A549 (cell line): Measurements from ENCODE around the gene NPHP3. TPM values are rescaled to one million over a fixed set of nuclear protein-coding genes. Genes with fewer than 3 reads are reported as not detected.
A peak's percentile ranks its signal among the peaks of the same experiment; 100 is the strongest.

ENCODE experiments used
- ATAC-seq, 2 experiments: fragments of 200-7000 bp in 1 of 2; fragments of >200 bp in 1 of 2; cut with Nextera tagmentation in 1 of 2; cut with Tn5 transposase in 1 of 2; 3 replicates each; pipeline versions ENCODE4 v1.8.0 to v1.9.1; 2018 to 2020; ENCODE audit warnings: mild to moderate bottlenecking in 1 of 2, moderate library complexity in 1 of 2
- CTCF ChIA-PET: fragments of 300-600 bp; sonication (Branson Sonifier 250); formaldehyde crosslinking; extraction: SDS; loops from one replicate; lab custom pipeline; 2021; ENCODE audit warnings: antibody characterized with exemption, inconsistent platforms; lab: Yijun Ruan, JAX
- POLR2A ChIA-PET: fragments of 350-600 bp; formaldehyde crosslinking; extraction: SDS; loops from one replicate; lab custom pipeline; 2021; ENCODE audit warnings: antibody characterized with exemption, inconsistent platforms; lab: Yijun Ruan, JAX
- DNase-seq, 2 experiments: peaks; one replicate each; pipeline versions ENCODE4 v3.0.0 to v3.0.0-alpha.2; 2011 to 2016; ENCODE audit warnings: low read depth in 1 of 2, low spot score in 1 of 2
- FAIRE-seq: peaks from 2 replicates; lab custom pipeline; 2011; peaks lifted over from hg19 to GRCh38; lab: Jason Lieb, UNC
- H3K27ac ChIP-seq, 2 experiments: fragments of >200 bp; sonication (Bioruptor Twin); formaldehyde crosslinking; 3 replicates each; pipeline ENCODE4 v1.5.1; 2016 to 2017
- H3K4me1 ChIP-seq: fragments of >200 bp; sonication (Bioruptor Twin); formaldehyde crosslinking; 3 replicates; pipeline ENCODE4 v1.6.1; 2016
- H3K4me2 ChIP-seq: fragments of >200 bp; sonication (Bioruptor Twin); formaldehyde crosslinking; 3 replicates; pipeline ENCODE4 v1.6.1; 2016
- H3K4me3 ChIP-seq: fragments of >200 bp; sonication (Bioruptor Twin); formaldehyde crosslinking; 3 replicates; pipeline ENCODE4 v1.5.1; 2016
- H3K9me3 ChIP-seq: fragments of >200 bp; sonication (Bioruptor Twin); formaldehyde crosslinking; 3 replicates; pipeline ENCODE4 v1.6.1; 2016
- CHD4 ChIP-seq: fragments of 200-600 bp; sonication (generic); IDR thresholded peaks from 2 replicates; pipeline ENCODE4 v1.6.1; 2016; ENCODE audit warnings: antibody characterized with exemption, mild to moderate bottlenecking, borderline replicate concordance
- EHF ChIP-seq: fragments of 250-450 bp; sonication (Bioruptor Pico); IDR thresholded peaks from 2 replicates; pipeline ENCODE4 v1.5.0; 2020; ENCODE audit warnings: mild to moderate bottlenecking
- EHMT2 ChIP-seq: fragments of 200-600 bp; sonication (generic); IDR thresholded peaks from 2 replicates; pipeline ENCODE4 v1.6.1; 2016; ENCODE audit warnings: antibody characterized with exemption, low read depth, mild to moderate bottlenecking, moderate library complexity
- ESRRA ChIP-seq: fragments of 150-350 bp; IDR thresholded peaks from 2 replicates; pipeline ENCODE4 v1.6.1; 2014; ENCODE audit warnings: mild to moderate bottlenecking, low read length, borderline replicate concordance
- HEYL ChIP-seq: fragments of 250-450 bp; sonication (Bioruptor Pico); IDR thresholded peaks from 2 replicates; pipeline ENCODE4 v1.8.0; 2021; ENCODE audit warnings: mild to moderate bottlenecking, moderate library complexity
- HOXA7 ChIP-seq: fragments of 250-450 bp; sonication (Bioruptor Pico); IDR thresholded peaks from 2 replicates; pipeline ENCODE4 v1.5.0; 2020; ENCODE audit warnings: mild to moderate bottlenecking, moderate library complexity
- HOXB13 ChIP-seq: fragments of 250-450 bp; sonication (Bioruptor Pico); IDR thresholded peaks from 2 replicates; pipeline ENCODE4 v1.5.0; 2020; ENCODE audit warnings: low read depth, mild to moderate bottlenecking, moderate library complexity
- HOXB5 ChIP-seq: fragments of 250-450 bp; sonication (Bioruptor Pico); IDR thresholded peaks from 2 replicates; pipeline ENCODE4 v1.5.0; 2020; ENCODE audit warnings: mild to moderate bottlenecking, moderate library complexity
- JUNB ChIP-seq: fragments of >200 bp; sonication (Bioruptor Twin); formaldehyde crosslinking; IDR thresholded peaks from 2 replicates; pipeline ENCODE4 v1.6.1; 2016
- MAZ ChIP-seq: fragments of 150-350 bp; IDR thresholded peaks from 2 replicates; pipeline ENCODE4 v1.6.1; 2014; ENCODE audit warnings: antibody characterized with exemption, low read depth, low read length, borderline replicate concordance
- MYC ChIP-seq: IDR thresholded peaks from 2 replicates; pipeline ENCODE4 v1.6.1; 2012; ENCODE audit warnings: mild to moderate bottlenecking, inconsistent platforms, low read length, improper control_type of control experiment, borderline replicate concordance
- NPAS2 ChIP-seq: fragments of 250-450 bp; sonication (Bioruptor Pico); IDR thresholded peaks from 2 replicates; pipeline ENCODE4 v1.8.0; 2022; ENCODE audit warnings: mild to moderate bottlenecking, moderate library complexity, borderline replicate concordance
- NR3C1 ChIP-seq: fragments of >200 bp; sonication (Bioruptor Twin); formaldehyde crosslinking; IDR thresholded peaks from 3 replicates; pipeline ENCODE4 v1.6.1; 2017
- POLR2A ChIP-seq: IDR thresholded peaks from 2 replicates; pipeline ENCODE4 v1.6.1; 2012; ENCODE audit warnings: mild to moderate bottlenecking, low read length
- POLR2AphosphoS2 ChIP-seq: conservative IDR thresholded peaks from 2 replicates; pipeline ENCODE4 v1.6.1; 2012; ENCODE audit warnings: low read length, improper control_type of control experiment, inconsistent platforms
- RARB ChIP-seq: fragments of 250-450 bp; sonication (Bioruptor Pico); IDR thresholded peaks from 2 replicates; pipeline ENCODE4 v1.8.0; 2021; ENCODE audit warnings: mild to moderate bottlenecking, moderate library complexity
- REST ChIP-seq: fragments of 200-600 bp; sonication (generic); IDR thresholded peaks from 2 replicates; pipeline ENCODE4 v1.6.1; 2016; ENCODE audit warnings: antibody characterized with exemption, mild to moderate bottlenecking, moderate library complexity
- SMC3 ChIP-seq: fragments of >200 bp; sonication (Bioruptor Twin); formaldehyde crosslinking; IDR thresholded peaks from 3 replicates; pipeline ENCODE4 v1.6.1; 2018; ENCODE audit warnings: inconsistent platforms
- SREBF2 ChIP-seq: fragments of 450-650 bp; IDR thresholded peaks from 2 replicates; pipeline ENCODE4 v1.6.1; 2014; ENCODE audit warnings: mild to moderate bottlenecking, moderate library complexity
- TP53 ChIP-seq: fragments of 250-450 bp; sonication (Bioruptor Pico); IDR thresholded peaks from 2 replicates; pipeline ENCODE4 v1.5.0; 2021; ENCODE audit warnings: mild to moderate bottlenecking, moderate library complexity
- WGBS: methylation state at CpG from one replicate; pipeline ENCODE4 v1.1.6; 2017; ENCODE audit errors: missing lambda C conversion rate; 5-methylcytosine and 5-hydroxymethylcytosine counted together
- polyA plus RNA-seq, 4 experiments: library from polyadenylated mRNA; depleted of rRNA in 3 of 4; stranded (reverse); fragments of >200 nt; fragmentation: RNase III in 1 of 4; extraction: RNeasy Plus Mini Kit Qiagen cat#74134 plus additional on column Dnase treatment in 1 of 4; gene quantifications; 2 replicates in 3 of 4; 3 replicates in 1 of 4; pipeline ENCODE4 v1.2.3, GENCODE V29; 2011 to 2017
- TF ChIP-seq, protein P1 (sequence below): fragments of >200 bp; sonication (Bioruptor Twin); formaldehyde crosslinking; IDR thresholded peaks from 3 replicates; pipeline ENCODE4 v1.5.1; 2016
- TF ChIP-seq, protein P2 (sequence below): IDR thresholded peaks from 2 replicates; pipeline ENCODE4 v1.6.1; 2012

The NPHP3 gene
- polyA plus RNA-seq, 2 of the 4 experiments (the other 2 are of a cell fraction) = 6.5 to 18.6 TPM

DNA sequence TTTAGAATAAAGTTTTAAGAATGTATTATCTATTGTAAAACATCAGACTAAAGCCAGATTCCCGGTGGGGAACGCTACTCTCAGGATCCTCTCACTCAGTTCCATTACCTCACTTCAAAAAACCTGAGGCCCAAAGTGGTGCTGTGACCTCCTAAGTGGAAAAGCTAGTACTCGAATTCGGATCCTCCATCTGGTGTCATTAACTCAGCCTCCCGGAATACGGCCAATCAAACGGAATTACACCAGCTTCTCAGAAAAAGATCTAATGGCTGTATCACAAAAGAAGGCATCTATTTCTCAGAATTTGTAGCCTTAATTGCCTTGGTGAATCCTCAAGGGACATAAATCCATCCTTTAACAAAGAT is 63.2 kb downstream of the NPHP3 start:
- Histone ChIP-seq H3K4me3 (peak overlapping the region; percentile 77), H3K4me2 (peak overlapping the region; percentile 82)
- ChIA-PET POLR2A (interaction anchor here (1.2 kb wide), 1 partner anchor 241 kb away, joined by 3 read pairs; the partner anchor contains the start of gene DNAJC13), CTCF (interaction anchor here (1.0 to 2.5 kb wide), 3 partner anchors 15 to 21 kb away, joined by 4 to 8 read pairs (median 5); no protein-coding TSS in a partner anchor)
- TF ChIP-seq CHD4 = no peak
- TF ChIP-seq, all 56 proteins: peak for 0
- H3K9me3 ChIP-seq = no peaks in the 10 kb centered on the region
- no peak for DNase-seq
- FAIRE-seq = no peak
- H3K4me1 ChIP-seq = peaks cover 17% of the 10 kb centered on the region; the same call in 2 of the 3 replicates
- WGBS = 5% methylated on average over 7 of the region's 7 CpGs
- ATAC-seq = peak in 1 of 2 experiments; percentile 16; a peak in 3 of 6 replicates
- H3K27ac ChIP-seq = peak overlapping the region; percentile 93

DNA sequence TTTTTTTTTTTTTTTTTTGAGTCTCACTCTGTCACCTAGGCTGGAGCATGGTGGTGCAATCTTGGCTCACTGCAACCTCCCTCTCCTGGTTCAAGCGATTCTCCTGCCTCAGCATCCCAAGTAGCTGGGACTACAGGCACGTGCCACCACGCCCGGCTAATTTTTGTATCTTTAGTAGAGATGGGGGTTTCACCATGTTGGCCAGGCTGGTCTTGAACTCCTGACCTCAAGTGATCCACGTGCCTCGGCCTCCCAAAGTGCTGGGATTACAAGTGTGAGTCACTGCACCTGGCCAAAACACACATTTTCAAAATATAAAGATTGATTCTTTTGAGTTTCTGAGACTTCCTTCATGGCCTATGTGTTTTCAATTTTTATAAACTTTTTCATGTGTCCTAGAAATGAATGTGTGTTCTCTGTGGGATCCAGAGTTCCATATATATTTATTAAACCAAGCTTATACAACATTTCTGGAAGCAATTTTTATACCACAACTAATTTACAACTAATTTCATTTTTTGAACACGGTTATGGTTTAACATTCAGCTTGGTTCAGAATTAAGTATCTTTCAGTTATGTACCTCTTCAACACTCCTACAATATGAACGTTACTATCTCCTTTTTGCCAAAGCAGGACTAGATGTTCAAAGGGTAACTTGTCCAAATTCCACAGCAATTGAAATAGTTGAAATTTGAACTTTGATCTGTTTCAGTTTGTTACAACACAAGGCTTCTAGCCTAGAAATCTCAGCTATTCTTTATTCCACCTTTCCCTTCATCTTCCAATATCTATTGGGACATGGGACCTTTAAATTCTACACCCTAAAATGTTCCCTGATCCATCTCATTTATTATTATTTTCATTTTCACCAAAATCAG is 64.1 kb downstream of the NPHP3 start:
- peaks cover 17% of the 10 kb centered on the region; the same call in 2 of the 3 replicates for H3K4me1 ChIP-seq
- no peaks in the 10 kb centered on the region for H3K9me3 ChIP-seq
- ChIA-PET CTCF (interaction anchor here (0.6 to 2.5 kb wide), 6 partner anchors 16 to 1203 kb away, joined by 3 to 8 read pairs (median 4); no protein-coding TSS in a partner anchor), POLR2A (interaction anchor here (0.6 to 0.7 kb wide), 2 partner anchors 71 to 115 kb away, joined by 4 to 5 read pairs; no protein-coding TSS in a partner anchor)
- ATAC-seq (no peak), DNase-seq (no peak), FAIRE-seq (no peak)
- TF ChIP-seq HOXB13 (CRISPR knock-in tag) (no peak), RARB (no peak), TP53 (no peak), MAZ (no peak), ESRRA (no peak), SMC3 (no peak), EHMT2 (no peak), EHF (no peak), POLR2AphosphoS2 (no peak), HEYL (CRISPR knock-in tag) (no peak), MYC (no peak), NR3C1 (no peak), HOXB5 (CRISPR knock-in tag) (no peak), JUNB (no peak)
- TF ChIP-seq, protein P1, sequence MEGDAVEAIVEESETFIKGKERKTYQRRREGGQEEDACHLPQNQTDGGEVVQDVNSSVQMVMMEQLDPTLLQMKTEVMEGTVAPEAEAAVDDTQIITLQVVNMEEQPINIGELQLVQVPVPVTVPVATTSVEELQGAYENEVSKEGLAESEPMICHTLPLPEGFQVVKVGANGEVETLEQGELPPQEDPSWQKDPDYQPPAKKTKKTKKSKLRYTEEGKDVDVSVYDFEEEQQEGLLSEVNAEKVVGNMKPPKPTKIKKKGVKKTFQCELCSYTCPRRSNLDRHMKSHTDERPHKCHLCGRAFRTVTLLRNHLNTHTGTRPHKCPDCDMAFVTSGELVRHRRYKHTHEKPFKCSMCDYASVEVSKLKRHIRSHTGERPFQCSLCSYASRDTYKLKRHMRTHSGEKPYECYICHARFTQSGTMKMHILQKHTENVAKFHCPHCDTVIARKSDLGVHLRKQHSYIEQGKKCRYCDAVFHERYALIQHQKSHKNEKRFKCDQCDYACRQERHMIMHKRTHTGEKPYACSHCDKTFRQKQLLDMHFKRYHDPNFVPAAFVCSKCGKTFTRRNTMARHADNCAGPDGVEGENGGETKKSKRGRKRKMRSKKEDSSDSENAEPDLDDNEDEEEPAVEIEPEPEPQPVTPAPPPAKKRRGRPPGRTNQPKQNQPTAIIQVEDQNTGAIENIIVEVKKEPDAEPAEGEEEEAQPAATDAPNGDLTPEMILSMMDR = no peak
- peak overlapping the region; percentile 82 for H3K4me2 ChIP-seq
- 69% methylated on average over 8 of the region's 8 CpGs for WGBS
- no peak overlapping the region for H3K27ac ChIP-seq
- no peak overlapping the region; the same call in 2 of the 3 replicates for H3K4me3 ChIP-seq

DNA sequence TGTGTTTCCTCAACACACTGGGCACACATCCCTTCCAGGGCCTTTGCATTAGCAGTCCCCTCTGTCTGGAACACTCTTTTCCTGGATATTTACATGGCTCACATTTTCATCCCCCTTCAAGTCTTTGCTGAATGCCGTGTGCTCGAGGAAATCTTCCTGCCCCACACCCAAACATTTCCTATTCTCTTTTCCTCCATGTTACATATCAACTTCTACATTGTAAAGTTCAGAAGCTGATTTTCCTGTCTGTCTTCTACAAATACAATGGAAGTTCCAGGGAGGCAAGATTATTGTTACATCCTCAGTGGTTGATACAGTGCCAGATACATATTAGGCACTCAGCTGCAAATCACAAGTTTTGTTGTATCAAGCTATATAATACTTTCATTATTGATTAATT is 66.7 kb downstream of the NPHP3 start:
- WGBS = 88% methylated on average over 2 of the region's 2 CpGs
- no peaks in the 10 kb centered on the region for H3K9me3 ChIP-seq
- TF ChIP-seq SREBF2 (no peak), POLR2A (no peak), ESRRA (no peak), HOXA7 (CRISPR knock-in tag) (no peak), REST (no peak), NPAS2 (no peak), JUNB (no peak), MYC (no peak), SMC3 (no peak), MAZ (no peak)
- TF ChIP-seq, protein P1 = no peak
- TF ChIP-seq, protein P2, sequence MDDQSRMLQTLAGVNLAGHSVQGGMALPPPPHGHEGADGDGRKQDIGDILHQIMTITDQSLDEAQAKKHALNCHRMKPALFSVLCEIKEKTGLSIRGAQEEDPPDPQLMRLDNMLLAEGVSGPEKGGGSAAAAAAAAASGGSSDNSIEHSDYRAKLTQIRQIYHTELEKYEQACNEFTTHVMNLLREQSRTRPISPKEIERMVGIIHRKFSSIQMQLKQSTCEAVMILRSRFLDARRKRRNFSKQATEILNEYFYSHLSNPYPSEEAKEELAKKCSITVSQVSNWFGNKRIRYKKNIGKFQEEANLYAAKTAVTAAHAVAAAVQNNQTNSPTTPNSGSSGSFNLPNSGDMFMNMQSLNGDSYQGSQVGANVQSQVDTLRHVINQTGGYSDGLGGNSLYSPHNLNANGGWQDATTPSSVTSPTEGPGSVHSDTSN = no peak
- POLR2A ChIA-PET = no interaction called here
- H3K4me1 ChIP-seq = peaks cover 8% of the 10 kb centered on the region; the same call in 2 of the 3 replicates
- no peak overlapping the region for H3K27ac ChIP-seq
- no peak overlapping the region for H3K4me2 ChIP-seq
- H3K4me3 ChIP-seq = no peak overlapping the region
- CTCF ChIA-PET = no interaction called here
- FAIRE-seq = no peak
- no peak for DNase-seq
- ATAC-seq = no peak
